HepG2 (cell line): ENCODE measurements around the gene STAM. TPM values are rescaled to one million over a fixed set of nuclear protein-coding genes. Genes with fewer than 3 reads are reported as not detected.

Experiments
- FIP1L1 ChIP-seq: fragments of 200-400 bp; formaldehyde crosslinking; IDR thresholded peaks from 2 replicates; pipeline ENCODE4 v1.6.1; 2018; ENCODE audit warnings: low read depth, mild to moderate bottlenecking, low read length, moderate library complexity, borderline replicate concordance; ENCODE audit not compliant: insufficient read depth
- GATAD2A ChIP-seq: IDR thresholded peaks from 2 replicates; pipeline ENCODE4 v1.6.1; 2016
- KDM6A ChIP-seq: IDR thresholded peaks from 2 replicates; pipeline ENCODE4 v1.6.1; 2016; ENCODE audit warnings: low read depth
- MED1 ChIP-seq: sonication (generic); formaldehyde crosslinking; IDR thresholded peaks from 2 replicates; pipeline ENCODE4 v1.4.0; 2020; ENCODE audit warnings: missing genetic modification reagents
- SMARCE1 ChIP-seq: fragments of 450-650 bp; IDR thresholded peaks from 2 replicates; pipeline ENCODE4 v1.6.1; 2017; ENCODE audit warnings: borderline replicate concordance
- SMC3 ChIP-seq: IDR thresholded peaks from 2 replicates; pipeline ENCODE4 v1.6.1; 2011; ENCODE audit warnings: low read length, improper control_type of control experiment
- TARDBP ChIP-seq: sonication (generic); formaldehyde crosslinking; IDR thresholded peaks from 2 replicates; pipeline ENCODE4 v1.8.0; 2022; ENCODE audit warnings: mild to moderate bottlenecking, missing genetic modification reagents
- TBL1XR1 ChIP-seq: fragments of 150-350 bp; IDR thresholded peaks from 2 replicates; pipeline ENCODE4 v1.6.1; 2014; ENCODE audit warnings: borderline replicate concordance, low read length; ENCODE audit not compliant: partially characterized antibody
- TCF7 ChIP-seq: sonication (generic); IDR thresholded peaks from 2 replicates; pipeline ENCODE4 v1.6.1; 2016; ENCODE audit warnings: antibody characterized with exemption, low read depth
- TEAD2 ChIP-seq: sonication (generic); formaldehyde crosslinking; IDR thresholded peaks from 2 replicates; pipeline ENCODE4 v1.9.0; 2021; ENCODE audit warnings: missing genetic modification reagents
- ZBTB7A ChIP-seq: sonication (generic); formaldehyde crosslinking; IDR thresholded peaks from 2 replicates; pipeline ENCODE4 v1.8.0; 2022; ENCODE audit warnings: mild to moderate bottlenecking, missing genetic modification reagents
- ZNF354B ChIP-seq: sonication (generic); formaldehyde crosslinking; IDR thresholded peaks from 2 replicates; pipeline ENCODE4 v1.8.0; 2022; ENCODE audit warnings: mild to moderate bottlenecking, missing genetic modification reagents
- ZNF615 ChIP-seq: sonication (generic); formaldehyde crosslinking; IDR thresholded peaks from 2 replicates; pipeline ENCODE4 v1.5.0; 2020; ENCODE audit warnings: mild to moderate bottlenecking, missing genetic modification reagents, borderline replicate concordance
- ZNF7 ChIP-seq: IDR thresholded peaks from 2 replicates; pipeline ENCODE4 v1.6.1; 2016; ENCODE audit warnings: missing biosample characterization, missing genetic modification reagents
- polyA plus RNA-seq, 8 experiments: library from polyadenylated mRNA; depleted of rRNA in 3 of 8; stranded (reverse) in 7 of 8; unstranded in 1 of 8; fragments of >200 nt; fragmentation: Illumina TruSeq in 4 of 8; extraction: Trizol in 4 of 8; gene quantifications; 2 replicates each; pipeline versions ENCODE4 v1.2.1 to v1.2.3, GENCODE V29; 2011 to 2016; ENCODE audit warnings: low read depth in 4 of 8, missing spikeins in 1 of 8, mixed read lengths in 1 of 8; ENCODE audit not compliant: insufficient read depth in 1 of 8
- total RNA-seq, 5 experiments: library from RNA; depleted of rRNA; stranded (reverse); fragments of >200 nt; fragmentation: Illumina TruSeq; extraction: Trizol; gene quantifications; 2 replicates each; pipeline ENCODE4 v1.2.3, GENCODE V29; 2016; ENCODE audit warnings: low read depth in 1 of 5
- TF ChIP-seq, protein P1 (sequence below): sonication (generic); formaldehyde crosslinking; IDR thresholded peaks from 2 replicates; pipeline ENCODE4 v1.4.0; 2020; ENCODE audit warnings: low read depth, missing genetic modification reagents
- TF ChIP-seq, protein P2 (sequence below): sonication (generic); formaldehyde crosslinking; IDR thresholded peaks from 2 replicates; pipeline ENCODE4 v1.4.0; 2020; ENCODE audit warnings: missing genetic modification reagents
- TF ChIP-seq, protein P3 (sequence below): sonication (generic); formaldehyde crosslinking; IDR thresholded peaks from 2 replicates; pipeline ENCODE4 v1.5.0; 2020; ENCODE audit warnings: mild to moderate bottlenecking, missing genetic modification reagents

The STAM gene
- total and polyA plus RNA-seq, 2 of the 13 experiments (the other 11 are each of a cell fraction or from before 2014, with no cell fraction given) = 19.5 to 25.1 TPM

DNA sequence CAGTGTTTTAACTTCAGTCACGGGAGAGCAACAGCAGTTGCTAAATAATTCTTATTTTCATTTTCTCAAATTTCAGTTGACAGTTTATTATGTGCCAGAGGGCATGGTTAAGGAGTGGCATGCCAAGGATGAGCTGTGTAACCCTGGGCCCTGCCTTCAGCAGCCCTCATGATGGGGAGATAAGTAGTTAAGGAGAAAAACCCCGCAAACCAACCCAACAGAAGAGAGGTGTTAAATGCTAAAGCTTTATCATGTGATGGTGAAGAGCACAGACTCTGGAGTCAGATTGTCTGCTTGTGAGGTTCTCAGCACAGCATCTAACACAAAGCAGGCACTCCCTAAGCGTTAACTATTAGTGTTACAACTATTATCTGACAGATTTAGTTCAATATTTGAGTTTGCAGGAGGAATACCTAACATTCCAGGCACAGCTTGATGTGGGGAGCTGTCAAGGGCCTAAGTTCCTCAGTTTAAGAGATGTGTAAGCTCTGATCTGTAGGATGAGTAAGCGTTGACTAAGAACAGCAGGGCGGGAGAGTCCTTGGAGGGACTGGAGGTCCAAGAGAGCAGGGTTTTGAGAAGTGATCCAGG is 29.6 kb downstream of the STAM start (continued):
- TF ChIP-seq TBL1XR1 (no peak), MED1 (no peak), TARDBP (CRISPR knock-in tag) (no peak), TEAD2 (CRISPR knock-in tag) (no peak), SMARCE1 (no peak), ZNF7 (CRISPR knock-in tag) (peak; percentile 35; the same call in 1 of the 2 replicates), GATAD2A (CRISPR knock-in tag) (peak; percentile 64), ZBTB7A (CRISPR knock-in tag) (no peak), KDM6A (no peak), TCF7 (peak; percentile 73), SMC3 (no peak), FIP1L1 (no peak), ZNF354B (no peak), ZNF615 (CRISPR knock-in tag) (no peak)
- TF ChIP-seq, protein P1, sequence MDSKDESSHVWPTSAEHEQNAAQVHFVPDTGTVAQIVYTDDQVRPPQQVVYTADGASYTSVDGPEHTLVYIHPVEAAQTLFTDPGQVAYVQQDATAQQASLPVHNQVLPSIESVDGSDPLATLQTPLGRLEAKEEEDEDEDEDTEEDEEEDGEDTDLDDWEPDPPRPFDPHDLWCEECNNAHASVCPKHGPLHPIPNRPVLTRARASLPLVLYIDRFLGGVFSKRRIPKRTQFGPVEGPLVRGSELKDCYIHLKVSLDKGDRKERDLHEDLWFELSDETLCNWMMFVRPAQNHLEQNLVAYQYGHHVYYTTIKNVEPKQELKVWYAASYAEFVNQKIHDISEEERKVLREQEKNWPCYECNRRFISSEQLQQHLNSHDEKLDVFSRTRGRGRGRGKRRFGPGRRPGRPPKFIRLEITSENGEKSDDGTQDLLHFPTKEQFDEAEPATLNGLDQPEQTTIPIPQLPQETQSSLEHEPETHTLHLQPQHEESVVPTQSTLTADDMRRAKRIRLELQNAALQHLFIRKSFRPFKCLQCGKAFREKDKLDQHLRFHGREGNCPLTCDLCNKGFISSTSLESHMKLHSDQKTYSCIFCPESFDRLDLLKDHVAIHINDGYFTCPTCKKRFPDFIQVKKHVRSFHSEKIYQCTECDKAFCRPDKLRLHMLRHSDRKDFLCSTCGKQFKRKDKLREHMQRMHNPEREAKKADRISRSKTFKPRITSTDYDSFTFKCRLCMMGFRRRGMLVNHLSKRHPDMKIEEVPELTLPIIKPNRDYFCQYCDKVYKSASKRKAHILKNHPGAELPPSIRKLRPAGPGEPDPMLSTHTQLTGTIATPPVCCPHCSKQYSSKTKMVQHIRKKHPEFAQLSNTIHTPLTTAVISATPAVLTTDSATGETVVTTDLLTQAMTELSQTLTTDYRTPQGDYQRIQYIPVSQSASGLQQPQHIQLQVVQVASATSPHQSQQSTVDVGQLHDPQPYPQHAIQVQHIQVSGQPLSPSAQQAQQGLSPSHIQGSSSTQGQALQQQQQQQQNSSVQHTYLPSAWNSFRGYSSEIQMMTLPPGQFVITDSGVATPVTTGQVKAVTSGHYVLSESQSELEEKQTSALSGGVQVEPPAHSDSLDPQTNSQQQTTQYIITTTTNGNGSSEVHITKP (CRISPR knock-in tag) = no peak
- TF ChIP-seq, protein P2, sequence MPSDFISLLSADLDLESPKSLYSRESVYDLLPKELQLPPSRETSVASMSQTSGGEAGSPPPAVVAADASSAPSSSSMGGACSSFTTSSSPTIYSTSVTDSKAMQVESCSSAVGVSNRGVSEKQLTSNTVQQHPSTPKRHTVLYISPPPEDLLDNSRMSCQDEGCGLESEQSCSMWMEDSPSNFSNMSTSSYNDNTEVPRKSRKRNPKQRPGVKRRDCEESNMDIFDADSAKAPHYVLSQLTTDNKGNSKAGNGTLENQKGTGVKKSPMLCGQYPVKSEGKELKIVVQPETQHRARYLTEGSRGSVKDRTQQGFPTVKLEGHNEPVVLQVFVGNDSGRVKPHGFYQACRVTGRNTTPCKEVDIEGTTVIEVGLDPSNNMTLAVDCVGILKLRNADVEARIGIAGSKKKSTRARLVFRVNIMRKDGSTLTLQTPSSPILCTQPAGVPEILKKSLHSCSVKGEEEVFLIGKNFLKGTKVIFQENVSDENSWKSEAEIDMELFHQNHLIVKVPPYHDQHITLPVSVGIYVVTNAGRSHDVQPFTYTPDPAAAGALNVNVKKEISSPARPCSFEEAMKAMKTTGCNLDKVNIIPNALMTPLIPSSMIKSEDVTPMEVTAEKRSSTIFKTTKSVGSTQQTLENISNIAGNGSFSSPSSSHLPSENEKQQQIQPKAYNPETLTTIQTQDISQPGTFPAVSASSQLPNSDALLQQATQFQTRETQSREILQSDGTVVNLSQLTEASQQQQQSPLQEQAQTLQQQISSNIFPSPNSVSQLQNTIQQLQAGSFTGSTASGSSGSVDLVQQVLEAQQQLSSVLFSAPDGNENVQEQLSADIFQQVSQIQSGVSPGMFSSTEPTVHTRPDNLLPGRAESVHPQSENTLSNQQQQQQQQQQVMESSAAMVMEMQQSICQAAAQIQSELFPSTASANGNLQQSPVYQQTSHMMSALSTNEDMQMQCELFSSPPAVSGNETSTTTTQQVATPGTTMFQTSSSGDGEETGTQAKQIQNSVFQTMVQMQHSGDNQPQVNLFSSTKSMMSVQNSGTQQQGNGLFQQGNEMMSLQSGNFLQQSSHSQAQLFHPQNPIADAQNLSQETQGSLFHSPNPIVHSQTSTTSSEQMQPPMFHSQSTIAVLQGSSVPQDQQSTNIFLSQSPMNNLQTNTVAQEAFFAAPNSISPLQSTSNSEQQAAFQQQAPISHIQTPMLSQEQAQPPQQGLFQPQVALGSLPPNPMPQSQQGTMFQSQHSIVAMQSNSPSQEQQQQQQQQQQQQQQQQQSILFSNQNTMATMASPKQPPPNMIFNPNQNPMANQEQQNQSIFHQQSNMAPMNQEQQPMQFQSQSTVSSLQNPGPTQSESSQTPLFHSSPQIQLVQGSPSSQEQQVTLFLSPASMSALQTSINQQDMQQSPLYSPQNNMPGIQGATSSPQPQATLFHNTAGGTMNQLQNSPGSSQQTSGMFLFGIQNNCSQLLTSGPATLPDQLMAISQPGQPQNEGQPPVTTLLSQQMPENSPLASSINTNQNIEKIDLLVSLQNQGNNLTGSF (CRISPR knock-in tag) = no peak
- TF ChIP-seq, protein P3, sequence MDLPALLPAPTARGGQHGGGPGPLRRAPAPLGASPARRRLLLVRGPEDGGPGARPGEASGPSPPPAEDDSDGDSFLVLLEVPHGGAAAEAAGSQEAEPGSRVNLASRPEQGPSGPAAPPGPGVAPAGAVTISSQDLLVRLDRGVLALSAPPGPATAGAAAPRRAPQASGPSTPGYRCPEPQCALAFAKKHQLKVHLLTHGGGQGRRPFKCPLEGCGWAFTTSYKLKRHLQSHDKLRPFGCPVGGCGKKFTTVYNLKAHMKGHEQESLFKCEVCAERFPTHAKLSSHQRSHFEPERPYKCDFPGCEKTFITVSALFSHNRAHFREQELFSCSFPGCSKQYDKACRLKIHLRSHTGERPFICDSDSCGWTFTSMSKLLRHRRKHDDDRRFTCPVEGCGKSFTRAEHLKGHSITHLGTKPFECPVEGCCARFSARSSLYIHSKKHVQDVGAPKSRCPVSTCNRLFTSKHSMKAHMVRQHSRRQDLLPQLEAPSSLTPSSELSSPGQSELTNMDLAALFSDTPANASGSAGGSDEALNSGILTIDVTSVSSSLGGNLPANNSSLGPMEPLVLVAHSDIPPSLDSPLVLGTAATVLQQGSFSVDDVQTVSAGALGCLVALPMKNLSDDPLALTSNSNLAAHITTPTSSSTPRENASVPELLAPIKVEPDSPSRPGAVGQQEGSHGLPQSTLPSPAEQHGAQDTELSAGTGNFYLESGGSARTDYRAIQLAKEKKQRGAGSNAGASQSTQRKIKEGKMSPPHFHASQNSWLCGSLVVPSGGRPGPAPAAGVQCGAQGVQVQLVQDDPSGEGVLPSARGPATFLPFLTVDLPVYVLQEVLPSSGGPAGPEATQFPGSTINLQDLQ = no peak
